Astrocyte (in vitro differentiated cells and primary cell): ENCODE results near the gene SNX10. TPM values are rescaled to one million over a fixed set of nuclear protein-coding genes. Genes with fewer than 3 reads are reported as not detected.

Experiments used
- DNase-seq: peaks from one replicate; pipeline ENCODE4 v3.0.0-alpha.2; 2010; ENCODE audit warnings: low read depth
- FAIRE-seq: peaks from 2 replicates; lab custom pipeline; 2011; peaks lifted over from hg19 to GRCh38; lab: Jason Lieb, UNC
- H2AFZ ChIP-seq: 2 replicates; pipeline ENCODE4 v1.6.0; 2012; ENCODE audit warnings: low read depth, low read length, inconsistent platforms
- H3K27ac ChIP-seq: 2 replicates; pipeline ENCODE4 v1.5.1; 2011; ENCODE audit warnings: low read depth, low read length, inconsistent platforms
- H3K27me3 ChIP-seq: 2 replicates; pipeline ENCODE4 v1.6.0; 2011; ENCODE audit warnings: low read length, inconsistent platforms; ENCODE audit not compliant: insufficient read depth
- H3K36me3 ChIP-seq: 2 replicates; pipeline ENCODE4 v1.5.1; 2011; ENCODE audit warnings: low read length, inconsistent platforms; ENCODE audit not compliant: insufficient read depth
- H3K4me1 ChIP-seq: 2 replicates; pipeline ENCODE4 v1.5.1; 2011; ENCODE audit warnings: low read length, inconsistent platforms; ENCODE audit not compliant: insufficient read depth
- H3K4me2 ChIP-seq: 2 replicates; pipeline ENCODE4 v1.6.0; 2012; ENCODE audit warnings: low read length, inconsistent platforms
- H3K4me3 ChIP-seq: 2 replicates; pipeline ENCODE4 v1.5.1; 2011; ENCODE audit warnings: low read depth, mild to moderate bottlenecking, low read length, inconsistent platforms; ENCODE audit not compliant: insufficient read depth
- H3K79me2 ChIP-seq: 2 replicates; pipeline ENCODE4 v1.6.0; 2012; ENCODE audit warnings: mild to moderate bottlenecking, low read length, inconsistent platforms; ENCODE audit not compliant: insufficient read depth
- H3K9ac ChIP-seq: 2 replicates; pipeline ENCODE4 v1.6.0; 2012; ENCODE audit warnings: mild to moderate bottlenecking, low read length, inconsistent platforms
- H3K9me3 ChIP-seq: 2 replicates; pipeline ENCODE4 v1.5.1; 2012; ENCODE audit warnings: low read depth, mild to moderate bottlenecking, low read length, inconsistent platforms; ENCODE audit not compliant: insufficient read depth
- H4K20me1 ChIP-seq: 2 replicates; pipeline ENCODE4 v1.6.0; 2012; ENCODE audit warnings: low read length, inconsistent platforms; ENCODE audit not compliant: insufficient read depth
- H3K27ac Mint-ChIP-seq: one replicate; pipeline ENCODE4 v1.8.0; 2021; ENCODE audit warnings: mild to moderate bottlenecking, mixed read lengths; ENCODE audit not compliant: unreplicated experiment
- H3K27me3 Mint-ChIP-seq: one replicate; pipeline ENCODE4 v1.8.0; 2021; ENCODE audit warnings: low read depth, mixed read lengths; ENCODE audit not compliant: unreplicated experiment
- H3K36me3 Mint-ChIP-seq: one replicate; pipeline ENCODE4 v1.8.0; 2021; ENCODE audit warnings: low read depth, mixed read lengths; ENCODE audit not compliant: unreplicated experiment
- H3K4me1 Mint-ChIP-seq: one replicate; pipeline ENCODE4 v1.8.0; 2021; ENCODE audit warnings: low read depth, mixed read lengths; ENCODE audit not compliant: unreplicated experiment
- H3K4me3 Mint-ChIP-seq: one replicate; pipeline ENCODE4 v1.8.0; 2021; ENCODE audit warnings: mild to moderate bottlenecking, moderate library complexity, mixed read lengths; ENCODE audit not compliant: unreplicated experiment
- H3K9me3 Mint-ChIP-seq: one replicate; pipeline ENCODE4 v1.8.0; 2021; ENCODE audit warnings: mild to moderate bottlenecking, mixed read lengths; ENCODE audit not compliant: unreplicated experiment
- CTCF ChIP-seq: IDR thresholded peaks from 2 replicates; pipeline ENCODE4 v1.5.1; 2011; ENCODE audit warnings: low read depth, mild to moderate bottlenecking, inconsistent platforms, low read length, moderate library complexity; ENCODE audit not compliant: insufficient read depth
- EZH2 ChIP-seq: IDR thresholded peaks from 2 replicates; pipeline ENCODE4 v1.6.1; 2012; ENCODE audit warnings: mild to moderate bottlenecking, low read length, inconsistent platforms; ENCODE audit not compliant: insufficient read depth
- total RNA-seq: library from RNA; stranded (reverse); gene quantifications from 2 replicates; pipeline ENCODE4 v1.2.1, GENCODE V29; 2021

The SNX10 gene
- total RNA-seq, 1 donor from 2014 or later: 5.4 TPM

GRCh38 chr7:26320878-26321277, 29.2 kb downstream of the SNX10 start:
- Mint-ChIP-seq H3K4me3 (no peak overlapping the region), H3K9me3 (no peaks in the 10 kb centered on the region), H3K4me1 (no peaks in the 10 kb centered on the region), H3K27ac (no peak overlapping the region), H3K36me3 (no peaks in the 10 kb centered on the region), H3K27me3 (no peaks in the 10 kb centered on the region)
- Histone ChIP-seq H3K4me1 (no peaks in the 10 kb centered on the region), H3K27ac (no peak overlapping the region), H3K79me2 (no peaks in the 10 kb centered on the region), H3K9me3 (no peaks in the 10 kb centered on the region), H3K4me2 (no peak overlapping the region), H3K27me3 (no peaks in the 10 kb centered on the region), H3K4me3 (no peak overlapping the region), H3K9ac (no peak overlapping the region), H4K20me1 (no peaks in the 10 kb centered on the region), H2AFZ (no peak overlapping the region), H3K36me3 (no peaks in the 10 kb centered on the region)
- TF ChIP-seq CTCF (no peak), EZH2 (no peak)
- no peak for FAIRE-seq
- DNase-seq: no peak

- H3K27ac Mint-ChIP-seq: no peak overlapping the region
- Histone ChIP-seq H3K36me3 (no peaks in the 10 kb centered on the region), H3K4me1 (no peaks in the 10 kb centered on the region), H3K27me3 (no peaks in the 10 kb centered on the region), H3K4me3 (no peak overlapping the region), H3K27ac (no peak overlapping the region), H2AFZ (no peak overlapping the region), H3K9me3 (no peaks in the 10 kb centered on the region), H3K4me2 (no peak overlapping the region), H3K79me2 (no peaks in the 10 kb centered on the region), H4K20me1 (no peaks in the 10 kb centered on the region), H3K9ac (no peak overlapping the region)
- peaks cover 2% of the 10 kb centered on the region for H3K4me1 Mint-ChIP-seq
- H3K27me3 Mint-ChIP-seq: no peaks in the 10 kb centered on the region
- no peak overlapping the region for H3K4me3 Mint-ChIP-seq
- DNase-seq: no peak
- TF ChIP-seq CTCF (no peak), EZH2 (no peak)
- H3K9me3 Mint-ChIP-seq: no peaks in the 10 kb centered on the region
- FAIRE-seq: no peak
- H3K36me3 Mint-ChIP-seq: no peaks in the 10 kb centered on the region
These were observed 29.8 kb downstream of the SNX10 start for GRCh38 chr7:26321435-26321834.

- no peak overlapping the region for H3K4me2 ChIP-seq
- H3K27ac ChIP-seq: no peak overlapping the region
- H2AFZ ChIP-seq: no peak overlapping the region
- Mint-ChIP-seq H3K36me3 (peaks cover 5% of the 10 kb centered on the region), H3K4me3 (no peak overlapping the region), H3K4me1 (peaks cover 10% of the 10 kb centered on the region), H3K27ac (no peak overlapping the region), H3K27me3 (peaks cover 4% of the 10 kb centered on the region), H3K9me3 (peaks cover 5% of the 10 kb centered on the region)
- FAIRE-seq (no peak), DNase-seq (no peak)
- H3K9ac ChIP-seq: no peak overlapping the region
- no peaks in the 10 kb centered on the region for H3K27me3 ChIP-seq
- no peak overlapping the region for H3K4me3 ChIP-seq
- no peaks in the 10 kb centered on the region for H3K4me1 ChIP-seq
- no peaks in the 10 kb centered on the region for H3K9me3 ChIP-seq
- no peak for TF ChIP-seq CTCF
- no peak for TF ChIP-seq EZH2
- no peaks in the 10 kb centered on the region for H3K36me3 ChIP-seq
- H4K20me1 ChIP-seq: no peaks in the 10 kb centered on the region
- H3K79me2 ChIP-seq: no peaks in the 10 kb centered on the region
These were observed 34.5 kb downstream of the SNX10 start for GRCh38 chr7:26326211-26326610.
